Measurements from ENCODE around the gene CLDND2.

DNA sequence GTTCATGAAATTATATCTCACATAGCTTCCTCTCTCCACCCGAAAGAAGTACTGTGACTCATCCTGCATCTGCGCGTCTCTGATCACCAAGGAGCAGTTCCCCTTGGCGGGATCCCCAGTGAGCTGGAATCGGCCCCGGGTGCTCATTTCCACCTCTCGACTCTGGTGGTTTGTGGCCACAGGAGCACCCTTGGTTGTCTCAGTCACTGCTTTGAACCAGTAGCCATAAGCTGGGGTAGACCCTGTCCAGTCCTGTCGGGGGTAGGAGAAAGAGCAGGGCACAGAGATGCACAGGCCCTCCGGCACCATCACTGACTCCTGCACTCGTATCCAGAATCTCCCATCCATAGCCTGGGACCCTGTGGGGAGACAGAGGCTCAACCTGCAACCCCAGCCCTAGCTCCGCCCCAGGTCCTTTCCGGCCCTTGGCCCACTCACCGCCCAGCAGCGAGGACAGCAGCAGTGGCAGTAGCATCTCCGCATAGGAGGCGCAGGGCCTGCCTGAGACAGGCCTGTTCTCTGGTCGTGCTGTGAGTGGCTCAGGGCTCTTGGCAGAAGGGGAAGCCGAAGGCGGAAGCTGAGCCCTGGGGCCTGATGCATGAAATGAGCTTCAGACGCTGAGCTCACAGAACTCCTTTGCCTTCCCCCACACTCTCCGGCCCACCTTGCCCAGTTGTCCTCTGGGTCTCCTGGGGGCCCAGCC lies 48.5 kb upstream of the CLDND2 start, which contains the start of gene SIGLEC10:
- TF ChIP-seq POLR2A (IDR thresholded peaks at IDR 0.05; ENCODE audit: low read depth, low read length) (peak; percentile 52; the same call in 1 of the 2 replicates), TAF1 (IDR thresholded peaks at IDR 0.05; ENCODE audit: low read depth, low read length) (peak; percentile 63), POLR2AphosphoS5 (IDR thresholded peaks at IDR 0.05; ENCODE audit: low read depth, low read length) (no peak; the same call in 1 of the 2 replicates), SPI1 (IDR thresholded peaks at IDR 0.05; ENCODE audit: low read depth, low read length) (peak; percentile 88)
